Upper lobe of left lung (tissue), 4 donors: ENCODE data around the gene C2orf81.
A peak's percentile ranks its signal among the peaks of the same experiment; 100 is the strongest.

Source experiments
- CTCF ChIP-seq, 6 experiments: fragments of 450-650 bp in 4 of 6; fragments of 200-600 bp in 2 of 6; sonication (generic) in 2 of 6; IDR thresholded peaks; one replicate each; pipeline ENCODE4 v1.5.1; 2016 to 2019; ENCODE audit warnings: antibody characterized with exemption in 6 of 6
- POLR2AphosphoS5 ChIP-seq, 2 donors: sonication (generic); formaldehyde crosslinking; IDR thresholded peaks; one replicate each; pipeline ENCODE4 v1.5.1; 2017; ENCODE audit warnings: antibody characterized with exemption in 2 of 2

GRCh38 chr2:74458132-74458937, 36.9 kb upstream of the C2orf81 start, which contains the start of gene WBP1:
- TF ChIP-seq POLR2AphosphoS5 (IDR thresholded peaks at IDR 0.05) (peak; percentile 7 to 75), CTCF (IDR thresholded peaks at IDR 0.05) (no peak)
